Choroid plexus epithelial cell (primary cell): ENCODE data around the gene ADAP1.

Experiments
- DNase-seq: peaks from one replicate; pipeline ENCODE4 v3.0.0-alpha.2; 2010; ENCODE audit warnings: low read depth
- H3K4me3 ChIP-seq: 2 replicates; pipeline ENCODE4 v1.5.1; 2011; ENCODE audit warnings: low read depth, mild to moderate bottlenecking, control low read depth, low read length, moderate library complexity
- CTCF ChIP-seq: conservative IDR thresholded peaks from 2 replicates; pipeline ENCODE4 v1.5.1; 2011; ENCODE audit warnings: low read depth, mild to moderate bottlenecking, control low read depth, inconsistent platforms, low read length, moderate library complexity

The ADAP1 gene

GRCh38 chr7:951881-952547 is 2.5 kb downstream of the ADAP1 start:
- no peak overlapping the region for H3K4me3 ChIP-seq
- no peak for DNase-seq
- TF ChIP-seq CTCF, result no peak

DNA sequence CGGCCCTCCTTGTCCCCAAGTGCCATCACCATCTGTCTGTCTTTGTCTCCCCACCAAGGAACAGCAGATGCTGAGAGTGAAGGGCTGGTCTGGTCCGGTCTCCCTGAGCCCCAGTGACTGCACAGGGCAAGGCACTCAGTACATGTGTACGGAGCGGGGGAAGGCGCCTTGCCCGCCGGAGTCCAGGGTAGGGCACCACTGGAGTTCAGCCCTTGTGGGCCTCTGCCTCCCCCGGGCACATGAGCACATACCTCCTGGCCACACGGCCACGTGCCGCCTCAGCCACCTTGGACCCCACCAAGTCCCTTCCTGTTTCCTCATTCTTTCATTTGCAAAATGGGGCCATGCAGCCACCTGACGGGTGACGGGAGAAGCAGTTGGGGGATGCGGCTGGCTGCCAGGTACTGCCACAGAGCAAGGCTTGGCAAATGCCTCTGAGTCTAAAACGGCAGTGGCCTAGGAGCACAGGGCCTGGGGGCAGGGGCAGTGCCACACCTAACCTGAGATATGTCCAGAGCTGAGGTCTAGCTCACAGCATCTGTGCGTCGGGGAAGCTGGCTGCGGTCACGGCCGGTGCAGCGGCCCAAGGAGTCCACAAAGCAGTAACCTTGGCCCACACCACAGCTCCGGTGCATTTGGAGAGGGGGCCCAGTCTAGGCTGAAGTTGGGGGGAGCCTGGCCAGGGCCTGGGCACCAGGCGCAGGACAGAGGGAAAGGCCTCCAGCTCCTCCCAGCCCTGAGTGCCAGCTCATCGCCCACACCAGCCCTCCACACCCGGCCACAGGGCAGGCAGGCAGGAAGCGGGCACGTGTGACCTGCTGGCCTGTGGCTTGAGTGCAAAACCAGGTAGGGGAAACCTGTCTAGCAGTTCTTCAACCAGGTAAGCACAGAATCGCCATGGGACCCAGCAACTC is 5.2 kb downstream of the ADAP1 start:
- DNase-seq, result no peak
- no peak for TF ChIP-seq CTCF
- no peak overlapping the region for H3K4me3 ChIP-seq

DNA sequence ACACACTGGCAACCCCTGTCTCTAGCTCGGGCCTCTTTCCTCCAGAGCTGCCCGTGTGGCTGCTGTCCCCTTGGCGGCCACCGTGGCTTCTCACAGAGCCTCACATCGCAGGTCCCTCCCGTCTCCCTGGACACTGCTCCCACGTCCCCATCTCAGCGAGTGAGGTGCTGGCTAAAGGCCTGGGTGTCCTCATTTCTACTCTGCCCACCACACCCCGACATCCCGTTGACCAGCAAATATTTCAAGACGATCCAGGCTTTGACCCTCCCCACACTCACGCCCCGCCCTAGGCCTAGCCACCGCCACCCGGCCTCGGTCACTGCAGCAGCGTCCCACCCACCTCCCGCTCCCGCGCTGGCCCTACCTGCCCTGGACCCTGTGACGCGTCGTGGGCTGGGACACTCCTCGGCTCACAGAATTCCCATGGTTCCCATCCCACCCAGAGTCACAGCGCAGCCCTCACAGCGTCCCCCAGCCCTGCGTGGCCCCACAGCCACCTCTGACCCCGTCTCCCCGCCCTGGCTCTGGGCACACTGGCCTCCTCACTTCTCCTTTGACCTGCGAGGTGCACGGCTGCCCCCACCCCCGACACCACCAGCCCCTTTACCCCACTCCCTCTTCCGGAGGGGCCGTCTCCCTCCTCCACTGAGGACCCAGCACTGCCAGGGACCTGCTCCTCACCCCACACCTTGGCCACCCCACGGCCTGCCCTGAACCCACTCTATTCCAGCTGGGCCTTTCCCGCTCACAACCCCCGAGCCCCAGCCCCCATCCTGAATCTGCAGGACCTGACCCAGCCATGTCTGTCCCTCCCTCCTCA is 6.9 kb downstream of the ADAP1 start:
- DNase-seq, result no peak
- H3K4me3 ChIP-seq, result no peak overlapping the region
- TF ChIP-seq CTCF, result no peak

GRCh38 chr7:946256-946996 is 8.1 kb downstream of the ADAP1 start:
- DNase-seq, result no peak
- no peak overlapping the region for H3K4me3 ChIP-seq
- no peak for TF ChIP-seq CTCF

DNA sequence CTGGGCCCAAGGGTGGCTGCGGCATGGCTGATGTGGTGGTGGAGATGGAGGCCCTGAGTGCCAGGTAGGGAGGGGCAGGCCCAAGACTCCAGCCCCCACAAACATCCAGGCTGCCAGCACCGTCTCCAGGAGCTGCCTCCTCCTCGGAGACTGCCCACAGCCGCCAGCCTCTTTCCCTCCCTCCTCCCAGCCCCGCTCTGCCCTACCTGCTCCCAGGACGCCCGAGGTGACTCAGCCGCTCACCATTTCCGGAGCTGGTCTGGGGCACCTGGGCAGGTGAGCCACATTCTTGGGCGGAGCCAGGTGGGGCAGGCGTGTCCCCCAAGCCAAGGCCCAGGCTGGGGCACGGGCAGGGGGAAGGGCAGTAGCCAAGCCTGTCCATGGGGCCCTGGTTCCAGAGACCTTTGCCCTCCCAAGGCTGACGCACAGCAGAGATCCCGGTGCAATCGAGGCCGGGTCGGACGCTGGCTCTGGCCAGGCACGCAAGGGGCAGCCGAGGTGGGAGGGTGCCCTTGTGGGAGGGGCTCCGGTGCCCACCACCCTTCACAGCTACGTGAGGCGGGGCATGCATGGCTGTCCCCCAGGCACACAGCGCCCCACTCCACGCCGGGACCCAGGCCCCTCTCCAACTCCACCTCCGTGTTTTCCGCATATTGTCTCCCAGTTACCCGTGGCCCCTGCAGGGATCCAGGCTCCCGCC is 8.8 kb downstream of the ADAP1 start:
- TF ChIP-seq CTCF, result no peak
- no peak for DNase-seq
- no peak overlapping the region for H3K4me3 ChIP-seq

DNA sequence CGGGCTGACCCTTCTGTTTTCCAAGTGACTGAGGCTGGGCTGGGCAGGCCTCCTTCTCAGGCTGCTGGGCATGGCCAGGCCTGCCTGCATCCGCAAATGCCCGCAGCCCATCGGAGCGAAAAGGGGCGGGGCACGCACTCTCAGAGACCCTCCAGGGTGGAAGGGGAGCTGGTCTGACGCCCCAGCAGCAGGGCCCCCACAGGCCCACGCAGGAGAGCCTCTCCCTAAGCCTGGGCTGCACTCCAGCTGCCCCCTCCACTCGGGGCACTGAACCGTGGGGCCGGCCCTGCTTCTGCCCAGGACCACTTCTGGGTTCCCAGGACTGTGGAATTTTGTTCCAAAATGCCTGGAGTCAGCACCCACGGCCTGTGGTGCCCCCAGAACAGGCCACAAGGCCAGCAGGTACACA is 9.3 kb downstream of the ADAP1 start:
- no peak overlapping the region for H3K4me3 ChIP-seq
- no peak for TF ChIP-seq CTCF
- DNase-seq, result no peak
